HG03571 (cell line): ENCODE results near the gene ELOF1.
A peak's percentile ranks its signal among the peaks of the same experiment; 100 is the strongest.
"Not testable (repeated sequence)": the region's sequence is repeated elsewhere in the genome, so short reads cannot be mapped to it uniquely, and the experiment has no call there.

Source experiments
- ATAC-seq: cut with Tn5 transposase; IDR thresholded peaks from one replicate; pipeline ENCODE4 v1.9.1; 2021; ENCODE audit not compliant: unreplicated experiment

ELOF1 gene

GRCh38 chr19:11558881-11559828 lies at the start of gene ELOF1:
Gene ELOF1 (minus strand): TSS chr19:11559230. CDS start chr19:11554347, 4,883 bp downstream.
- no peak for ATAC-seq

- no peak for ATAC-seq
These were observed 47.5 kb upstream of the ELOF1 start for GRCh38 chr19:11606484-11606883.

- not testable (repeated sequence) for ATAC-seq
These were observed 40.7 kb upstream of the ELOF1 start for GRCh38 chr19:11599704-11600103.

GRCh38 chr19:11598746-11599145 lies 39.7 kb upstream of the ELOF1 start:
- no peak for ATAC-seq

GRCh38 chr19:11598103-11598483 lies 39.1 kb upstream of the ELOF1 start:
- ATAC-seq = no peak

- peak; percentile 97 for ATAC-seq
These were observed 38.4 kb upstream of the ELOF1 start, which contains the start of gene ZNF627 for GRCh38 chr19:11597202-11598102. Gene ZNF627 (plus strand): TSS chr19:11597483. CDS start chr19:11597628, 145 bp downstream.

GRCh38 chr19:11596156-11596555 lies 37.1 kb upstream of the ELOF1 start:
- no peak for ATAC-seq

- ATAC-seq = no peak
These were observed 35.1 kb upstream of the ELOF1 start for GRCh38 chr19:11594084-11594483.

- no peak for ATAC-seq
These were observed 29.1 kb upstream of the ELOF1 start for GRCh38 chr19:11587975-11588631.

- ATAC-seq = no peak
These were observed 28.4 kb upstream of the ELOF1 start for GRCh38 chr19:11587302-11587974.

- ATAC-seq = no peak
These were observed 27.3 kb upstream of the ELOF1 start for GRCh38 chr19:11586331-11586730.

- ATAC-seq = no peak
These were observed 22.7 kb upstream of the ELOF1 start for GRCh38 chr19:11581740-11582139.

GRCh38 chr19:11580116-11580515 lies 21.1 kb upstream of the ELOF1 start:
- ATAC-seq = no peak

- ATAC-seq = no peak
These were observed 19.5 kb upstream of the ELOF1 start for GRCh38 chr19:11578258-11579142.

GRCh38 chr19:11577451-11578257 lies 18.6 kb upstream of the ELOF1 start, which contains the start of gene ACP5:
Gene ACP5 (minus strand): TSS chr19:11577645. CDS start chr19:11577317, 328 bp downstream.
- ATAC-seq = no peak

- no peak for ATAC-seq
These were observed 17.2 kb upstream of the ELOF1 start for GRCh38 chr19:11576227-11576626.

GRCh38 chr19:11574689-11575088 lies 15.7 kb upstream of the ELOF1 start:
- no peak for ATAC-seq

- ATAC-seq = not testable (repeated sequence)
These were observed 14.7 kb upstream of the ELOF1 start for GRCh38 chr19:11573763-11574162.
